GM10266 (cell line): ENCODE results near the gene INTS1.

Experiments
- DNase-seq: peaks from one replicate; pipeline ENCODE4 v3.0.0; 2012; ENCODE audit errors: extremely low spot score
- TF ChIP-seq, protein P1 (sequence below): IDR thresholded peaks from 2 replicates; pipeline ENCODE4 v1.5.1; 2012; ENCODE audit warnings: mild to moderate bottlenecking, low read depth; ENCODE audit not compliant: control insufficient read depth, insufficient read depth; ENCODE audit errors: missing control alignments

INTS1 gene

DNA sequence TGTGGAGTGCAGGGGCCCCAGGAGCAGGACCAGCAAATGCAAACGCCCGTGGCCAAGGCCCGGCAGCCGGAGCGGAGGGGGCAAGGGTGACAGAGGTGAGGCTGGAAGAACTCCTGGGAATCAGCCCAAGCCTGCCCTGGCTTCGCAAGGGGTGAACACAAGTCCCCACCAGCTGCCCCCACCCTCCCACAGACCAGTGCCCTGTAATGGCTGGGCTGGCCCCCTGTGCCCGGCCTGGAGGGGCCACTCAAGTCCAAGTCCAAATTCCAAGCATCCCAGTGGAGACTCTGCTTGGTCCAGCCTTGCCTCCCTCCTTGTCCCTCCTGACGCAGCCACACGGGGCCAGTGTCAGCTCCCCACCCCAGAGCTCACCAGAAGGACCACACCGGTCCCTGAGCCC lies 73.0 kb downstream of the INTS1 start:
- TF ChIP-seq, protein P1, sequence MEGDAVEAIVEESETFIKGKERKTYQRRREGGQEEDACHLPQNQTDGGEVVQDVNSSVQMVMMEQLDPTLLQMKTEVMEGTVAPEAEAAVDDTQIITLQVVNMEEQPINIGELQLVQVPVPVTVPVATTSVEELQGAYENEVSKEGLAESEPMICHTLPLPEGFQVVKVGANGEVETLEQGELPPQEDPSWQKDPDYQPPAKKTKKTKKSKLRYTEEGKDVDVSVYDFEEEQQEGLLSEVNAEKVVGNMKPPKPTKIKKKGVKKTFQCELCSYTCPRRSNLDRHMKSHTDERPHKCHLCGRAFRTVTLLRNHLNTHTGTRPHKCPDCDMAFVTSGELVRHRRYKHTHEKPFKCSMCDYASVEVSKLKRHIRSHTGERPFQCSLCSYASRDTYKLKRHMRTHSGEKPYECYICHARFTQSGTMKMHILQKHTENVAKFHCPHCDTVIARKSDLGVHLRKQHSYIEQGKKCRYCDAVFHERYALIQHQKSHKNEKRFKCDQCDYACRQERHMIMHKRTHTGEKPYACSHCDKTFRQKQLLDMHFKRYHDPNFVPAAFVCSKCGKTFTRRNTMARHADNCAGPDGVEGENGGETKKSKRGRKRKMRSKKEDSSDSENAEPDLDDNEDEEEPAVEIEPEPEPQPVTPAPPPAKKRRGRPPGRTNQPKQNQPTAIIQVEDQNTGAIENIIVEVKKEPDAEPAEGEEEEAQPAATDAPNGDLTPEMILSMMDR: no peak
- DNase-seq: no peak

DNA sequence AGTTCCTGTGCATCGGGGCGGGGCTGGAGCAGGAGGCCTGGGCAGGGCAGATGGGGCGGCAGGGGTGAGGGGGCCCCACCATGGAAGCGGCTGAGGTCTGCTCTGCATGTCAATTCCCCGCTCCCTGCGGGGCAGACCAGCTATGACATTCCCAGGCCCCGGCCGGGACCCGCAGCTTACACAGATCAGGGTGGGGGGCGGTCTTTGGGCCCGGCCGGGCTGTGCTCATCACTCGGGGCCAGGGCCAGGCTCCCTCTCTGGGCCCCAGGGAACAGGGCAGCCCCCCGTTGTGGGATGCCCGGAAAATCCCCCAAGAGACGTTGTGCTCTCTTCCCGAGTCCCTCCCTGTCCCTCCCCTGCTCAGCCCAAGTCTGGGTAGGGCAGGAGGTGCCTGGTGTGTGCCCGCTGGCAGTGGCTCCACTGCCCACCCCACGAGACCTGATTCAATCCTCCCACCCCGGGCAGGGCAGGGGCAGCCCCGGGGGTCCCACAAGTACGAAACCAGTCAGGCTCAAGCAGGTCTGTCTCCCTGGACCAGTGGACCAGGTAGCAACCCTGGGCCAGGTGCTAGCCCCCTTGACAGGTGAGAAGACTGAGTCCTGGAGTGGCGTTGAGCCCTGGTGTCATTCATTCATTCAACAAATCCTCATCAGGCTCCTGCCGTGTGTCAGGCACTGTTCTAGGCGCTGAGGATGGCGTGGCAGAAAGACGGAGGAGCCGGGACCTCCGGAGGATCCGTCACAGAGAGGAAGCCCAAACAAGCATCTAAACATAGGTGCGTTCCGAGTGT lies 73.9 kb downstream of the INTS1 start:
- TF ChIP-seq, protein P1: no peak
- no peak for DNase-seq

DNA sequence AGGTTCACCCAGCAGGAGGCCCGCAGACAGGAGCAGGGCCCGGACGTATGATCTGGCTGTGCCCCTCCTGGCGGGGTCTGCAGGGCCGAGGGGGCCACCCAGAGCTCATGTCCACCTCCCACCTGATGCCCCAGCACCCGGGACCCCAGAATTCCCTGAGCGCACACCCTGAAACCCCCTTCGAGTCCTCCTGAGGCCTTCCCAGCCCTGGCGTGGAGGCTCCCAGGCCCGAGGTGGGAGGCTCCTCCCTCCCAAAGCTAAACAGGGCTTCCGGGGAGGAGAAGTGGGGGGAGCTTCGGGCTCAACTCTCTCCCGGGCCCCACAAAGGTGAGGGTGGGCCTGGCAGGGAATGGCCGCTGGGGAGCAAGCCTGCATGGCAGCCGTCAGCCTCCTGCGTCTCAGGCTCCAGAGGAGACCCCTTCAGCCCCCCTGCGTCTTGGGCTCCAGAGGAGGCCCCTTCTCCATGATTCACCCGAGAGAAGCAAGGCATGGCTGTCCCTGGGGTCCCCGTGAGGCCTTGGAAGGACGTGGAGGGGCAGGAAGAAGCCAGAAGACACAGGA lies 75.2 kb downstream of the INTS1 start:
- TF ChIP-seq, protein P1: no peak
- no peak for DNase-seq

DNA sequence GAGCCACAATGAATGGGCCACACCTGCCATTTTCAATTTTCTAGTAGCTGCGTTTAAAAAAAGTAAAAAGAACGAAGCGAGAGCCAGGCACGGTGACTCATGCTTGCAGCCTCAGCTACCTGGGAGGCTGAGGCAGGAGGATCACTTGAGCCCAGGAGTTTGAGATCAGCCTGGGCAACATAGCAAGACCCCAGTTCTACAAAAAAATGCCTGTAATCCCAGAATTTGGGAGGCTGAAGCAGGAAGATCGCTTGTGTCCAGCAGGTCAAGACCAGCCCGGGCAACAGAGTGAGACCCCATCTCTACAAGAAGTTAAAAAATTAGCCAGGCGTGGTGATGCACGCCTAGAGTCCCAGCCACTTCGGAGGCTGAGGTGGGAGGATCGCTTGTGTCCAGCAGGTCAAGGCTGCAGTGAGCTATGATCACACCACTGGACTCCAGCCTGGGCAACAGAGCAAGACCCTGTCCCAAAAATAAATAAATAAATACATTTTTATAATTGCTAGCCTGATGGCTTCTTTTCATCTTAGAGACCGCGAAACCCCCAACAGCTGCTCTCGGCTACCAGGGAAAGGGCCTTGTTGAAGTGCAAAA lies 77.0 kb downstream of the INTS1 start:
- no peak for DNase-seq
- TF ChIP-seq, protein P1: no peak

DNA sequence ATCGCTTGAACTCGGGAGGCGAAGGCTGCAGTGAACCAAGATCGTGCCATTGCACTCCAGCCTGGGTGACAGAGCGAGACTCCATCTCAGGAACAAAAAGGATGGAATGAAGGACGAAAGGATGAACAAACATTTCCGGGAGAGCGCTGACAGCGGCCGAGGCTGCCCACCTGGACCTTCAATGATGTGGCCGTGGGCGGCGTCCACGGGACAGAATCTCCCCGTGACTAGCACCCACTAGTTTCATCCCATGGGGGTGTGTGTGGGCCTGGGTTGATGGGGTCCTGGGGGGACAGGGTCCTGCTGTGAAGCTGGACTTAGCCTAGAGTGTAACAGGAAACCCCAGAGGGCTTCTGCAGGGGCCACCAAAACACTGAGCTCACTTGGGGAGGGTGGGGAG lies 77.7 kb downstream of the INTS1 start:
- TF ChIP-seq, protein P1: no peak
- DNase-seq: no peak

DNA sequence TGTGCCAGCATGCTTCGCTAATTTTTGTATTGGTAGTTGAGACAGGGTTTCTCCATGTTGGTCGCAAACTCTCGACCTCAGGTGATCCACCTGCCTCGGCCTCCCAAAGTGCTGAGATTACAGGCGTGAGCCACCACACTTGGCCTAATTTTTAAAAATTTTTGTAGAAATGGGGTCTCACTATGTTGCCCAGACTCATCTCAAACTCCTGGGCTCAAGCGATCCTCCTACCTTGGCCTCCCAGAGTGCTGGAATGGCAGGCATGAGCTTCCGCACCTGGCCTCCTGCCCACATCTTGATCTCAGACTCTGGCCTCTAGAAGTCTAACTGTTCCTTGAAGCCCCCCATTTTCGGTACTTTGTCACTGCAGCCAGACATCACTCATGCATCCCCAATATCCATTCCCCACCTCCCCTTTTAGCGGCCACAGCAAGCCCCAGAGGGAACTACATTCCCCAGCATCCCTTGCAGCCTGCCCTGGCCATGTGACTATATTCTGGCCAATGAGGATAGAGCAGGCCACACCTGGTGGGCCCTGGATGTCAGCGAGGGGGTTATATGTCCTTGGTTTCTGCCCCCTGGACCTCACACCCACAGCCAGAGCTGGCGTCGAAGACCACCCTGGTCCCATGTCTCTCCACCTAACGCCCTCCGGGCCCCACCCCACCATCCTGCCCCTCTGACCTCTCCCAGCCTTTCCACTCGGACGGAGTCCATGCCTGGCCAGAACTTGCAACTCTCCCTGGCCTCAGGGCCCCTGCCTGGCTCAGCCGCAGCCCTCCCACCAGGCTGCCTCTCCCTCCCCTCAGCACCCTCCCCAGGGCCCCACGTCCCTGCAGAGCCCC lies 78.7 kb downstream of the INTS1 start:
- peak; percentile 67 for DNase-seq
- TF ChIP-seq, protein P1: no peak

DNA sequence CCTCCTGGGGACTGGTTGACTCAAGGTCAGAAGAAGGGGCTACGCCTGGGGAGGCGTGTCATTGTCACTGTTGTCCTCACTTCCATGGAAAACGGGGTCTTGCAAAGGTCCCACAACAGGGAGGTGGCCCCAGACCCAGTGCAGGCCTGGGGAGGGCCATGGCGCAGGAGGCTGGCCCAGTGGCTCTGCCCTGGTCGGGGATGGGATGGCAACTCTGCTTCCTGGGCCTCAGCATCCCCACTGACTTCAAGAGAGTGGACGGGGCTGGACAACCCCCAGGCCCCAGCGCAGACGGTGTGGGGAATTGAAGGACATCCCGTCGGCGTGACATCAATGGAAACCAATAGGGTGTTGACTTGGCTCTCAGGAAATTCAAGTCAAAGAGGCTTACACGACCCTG lies 80.1 kb downstream of the INTS1 start:
- TF ChIP-seq, protein P1: no peak
- DNase-seq: no peak
